GM19351 (cell line): ENCODE results near the gene AKAP1.

Experiments used
- ATAC-seq: cut with Tn5 transposase; IDR thresholded peaks from one replicate; pipeline ENCODE4 v1.9.1; 2021; ENCODE audit warnings: mild to moderate bottlenecking, moderate library complexity; ENCODE audit not compliant: unreplicated experiment

The AKAP1 gene

GRCh38 chr17:57084802-57085447, at the start of gene AKAP1:
AKAP1 (plus strand) TSS chr17:57085246; CDS start chr17:57105465, 20,219 bp downstream.
- peak; percentile 82 for ATAC-seq

- no peak for ATAC-seq
Measured at GRCh38 chr17:57035971-57036481, 49.0 kb upstream of the AKAP1 start.

GRCh38 chr17:57037411-57037810, 47.6 kb upstream of the AKAP1 start:
- ATAC-seq, result no peak

GRCh38 chr17:57038486-57038885, 46.6 kb upstream of the AKAP1 start:
- no peak for ATAC-seq

GRCh38 chr17:57040571-57040970, 44.5 kb upstream of the AKAP1 start:
- ATAC-seq, result no peak

- no peak for ATAC-seq
Measured at GRCh38 chr17:57043276-57043675, 41.8 kb upstream of the AKAP1 start.

GRCh38 chr17:57044976-57045867, 39.8 kb upstream of the AKAP1 start:
- ATAC-seq, result no peak

GRCh38 chr17:57045868-57046704, 39.0 kb upstream of the AKAP1 start:
- peak; percentile 63 for ATAC-seq

GRCh38 chr17:57046749-57047148, 38.3 kb upstream of the AKAP1 start:
- ATAC-seq, result no peak

GRCh38 chr17:57048096-57048495, 37.0 kb upstream of the AKAP1 start:
- no peak for ATAC-seq

- no peak for ATAC-seq
Measured at GRCh38 chr17:57050306-57050705, 34.7 kb upstream of the AKAP1 start.

GRCh38 chr17:57051886-57052361, 33.1 kb upstream of the AKAP1 start:
- ATAC-seq, result no peak

- no peak for ATAC-seq
Measured at GRCh38 chr17:57062865-57063264, 22.2 kb upstream of the AKAP1 start.

GRCh38 chr17:57067162-57067561, 17.9 kb upstream of the AKAP1 start:
- ATAC-seq, result no peak

- ATAC-seq, result no peak
Measured at GRCh38 chr17:57067781-57068180, 17.3 kb upstream of the AKAP1 start.

GRCh38 chr17:57068222-57068658, 16.8 kb upstream of the AKAP1 start:
- ATAC-seq, result peak; percentile 61

- no peak for ATAC-seq
Measured at GRCh38 chr17:57068707-57069106, 16.3 kb upstream of the AKAP1 start.

- ATAC-seq, result no peak
Measured at GRCh38 chr17:57071991-57072944, 12.8 kb upstream of the AKAP1 start.

- ATAC-seq, result no peak
Measured at GRCh38 chr17:57073626-57074025, 11.4 kb upstream of the AKAP1 start.

- ATAC-seq, result no peak
Measured at GRCh38 chr17:57075193-57075592, 9.9 kb upstream of the AKAP1 start.
